ENCODE data around the gene WDR75.

WDR75 gene

DNA sequence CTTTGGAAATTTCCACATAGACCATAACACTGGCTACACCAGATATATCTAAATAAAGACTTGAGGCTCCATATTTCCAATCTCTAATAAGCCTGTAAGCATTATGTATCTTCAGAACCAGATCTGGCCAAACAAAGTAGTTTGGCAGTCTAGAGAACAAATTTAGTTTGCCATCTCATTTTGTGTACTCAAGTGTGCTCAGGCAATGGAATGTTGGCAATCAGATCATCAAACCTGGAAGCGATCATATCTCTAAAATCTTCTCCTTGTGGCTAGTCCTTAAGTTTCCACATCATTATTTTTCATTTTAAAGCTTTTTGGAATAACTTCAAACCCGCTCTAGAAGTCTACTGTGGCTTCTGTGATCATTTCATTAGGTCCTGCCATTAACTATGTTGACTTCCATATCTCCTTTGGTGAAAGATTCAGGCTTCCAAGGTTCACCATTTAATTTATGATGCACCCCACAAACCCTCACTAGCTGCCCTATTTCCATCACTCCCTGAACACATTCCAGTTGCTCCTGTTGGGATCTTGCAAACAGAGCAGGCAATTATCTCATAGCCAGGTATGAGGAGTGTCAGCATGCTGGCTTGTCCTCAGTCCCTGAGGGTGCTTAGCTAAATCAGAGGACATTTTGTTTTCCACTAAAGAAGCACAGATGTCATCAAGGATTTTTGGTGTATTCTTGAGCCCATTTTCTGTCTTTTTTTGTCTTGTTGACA is 46.2 kb downstream of the WDR75 start:
- intact Hi-C loops (cut with DNase I) = no loop called here
- no peak for DNase-seq

DNA sequence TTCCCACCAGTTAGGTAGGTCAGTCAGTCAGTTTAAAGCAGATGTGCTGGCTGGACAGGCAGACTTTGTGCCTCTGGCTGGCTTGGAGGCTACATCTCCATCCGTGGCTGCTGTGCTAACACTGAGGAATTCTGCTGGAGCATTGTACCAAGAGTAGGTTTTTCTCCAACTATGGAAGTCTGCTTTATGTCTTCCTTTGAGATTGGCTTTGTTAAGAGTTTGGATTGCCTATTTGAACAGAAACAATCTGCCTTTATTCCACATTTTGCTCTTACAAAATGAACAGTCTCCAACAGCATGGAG is 46.7 kb downstream of the WDR75 start:
- DNase-seq = no peak
- intact Hi-C loops (cut with DNase I) = no loop called here

DNA sequence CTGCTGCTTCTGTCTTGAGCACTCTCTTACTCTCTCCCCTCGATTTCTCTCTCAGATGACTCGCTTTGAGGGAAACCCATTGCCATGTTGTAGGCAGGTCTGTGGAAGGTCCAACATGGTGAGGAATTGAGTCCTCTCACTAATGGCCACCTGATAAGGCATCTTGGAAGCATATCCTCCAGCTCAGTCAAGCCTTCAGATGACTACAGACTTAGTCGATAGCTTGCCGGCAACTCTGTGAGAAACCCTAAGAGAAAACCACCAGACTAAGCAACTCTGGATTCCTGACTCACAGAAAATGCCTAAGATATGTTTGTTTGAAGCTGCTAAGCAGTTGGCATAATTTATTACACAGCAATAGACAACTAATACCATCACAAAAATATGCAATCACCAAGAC is 51.2 kb downstream of the WDR75 start:
- intact Hi-C loops (cut with DNase I) = no loop called here
- DNase-seq = no peak

DNA sequence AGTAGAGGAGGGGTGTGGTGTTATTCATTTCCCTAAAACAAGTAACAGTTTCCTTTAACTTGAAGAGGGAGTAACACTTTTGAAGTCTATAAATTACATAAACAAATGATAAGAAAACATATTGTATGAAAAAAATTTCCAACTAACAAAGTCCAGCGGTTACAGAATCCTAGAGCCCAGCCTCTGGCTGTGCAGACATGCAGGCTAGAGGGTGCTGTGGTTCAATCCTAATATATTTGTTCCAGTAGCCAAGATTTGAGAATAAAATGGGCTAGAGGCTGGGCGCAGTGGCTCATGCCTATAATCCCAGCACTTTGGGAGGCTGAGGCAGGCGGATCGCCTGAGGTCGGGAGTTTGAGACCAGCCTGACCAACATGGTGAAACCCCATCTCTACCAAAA is 56.9 kb downstream of the WDR75 start:
- no peak for DNase-seq
- intact Hi-C loops (cut with DNase I) = no loop called here

DNA sequence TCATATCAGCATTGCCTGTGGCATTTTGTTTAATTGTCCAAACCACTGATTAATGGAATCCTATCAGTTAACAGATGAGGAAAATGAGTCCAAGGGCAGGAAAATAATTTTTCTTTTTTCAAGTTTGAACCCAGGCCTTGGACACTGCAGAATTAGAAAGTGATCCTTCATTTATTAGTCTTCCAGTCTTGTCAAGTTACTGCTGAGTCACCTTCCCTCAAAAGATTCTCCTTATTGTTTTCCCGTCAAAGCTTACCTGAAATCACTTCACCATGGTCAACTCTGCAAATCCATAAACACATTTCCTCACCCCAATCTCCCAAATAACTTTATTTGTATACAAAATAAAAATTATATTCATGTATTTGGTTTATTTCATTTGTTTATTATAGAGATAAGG is 57.9 kb downstream of the WDR75 start:
- no peak for DNase-seq
- intact Hi-C loops (cut with DNase I) = no loop called here

DNA sequence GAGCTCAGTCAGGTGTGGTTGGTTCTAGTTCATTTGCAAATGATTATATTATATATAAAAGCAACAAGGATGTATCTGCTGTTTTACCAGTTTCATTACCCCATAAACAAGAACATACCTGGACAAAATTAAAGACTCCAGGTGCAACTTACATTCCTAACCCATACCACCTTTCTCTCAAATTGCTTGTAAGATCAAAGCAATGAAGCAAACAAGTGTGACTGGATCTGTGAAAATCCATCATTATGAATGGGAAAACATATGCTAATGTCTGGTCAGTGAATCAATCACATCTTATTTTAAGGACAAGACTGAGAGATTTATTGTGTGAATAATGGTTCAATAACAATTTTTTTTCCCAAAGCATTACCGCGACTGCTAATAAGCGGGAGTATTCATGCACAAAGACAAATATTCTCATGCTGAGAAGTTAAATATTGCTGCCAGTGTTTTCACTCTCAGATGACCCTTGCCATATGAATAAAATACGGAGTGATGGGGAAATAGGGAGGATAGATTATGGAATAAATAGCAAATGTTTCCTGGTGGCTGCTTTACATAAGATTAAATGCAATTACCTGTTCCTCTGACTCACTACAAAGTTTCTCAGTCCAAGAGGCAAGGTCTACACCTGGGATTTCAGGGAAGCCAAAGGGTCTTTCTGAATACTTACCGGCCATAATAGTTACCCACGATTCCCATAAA is 59.3 kb downstream of the WDR75 start:
- no peak for DNase-seq
- intact Hi-C loops (cut with DNase I) = no loop called here

DNA sequence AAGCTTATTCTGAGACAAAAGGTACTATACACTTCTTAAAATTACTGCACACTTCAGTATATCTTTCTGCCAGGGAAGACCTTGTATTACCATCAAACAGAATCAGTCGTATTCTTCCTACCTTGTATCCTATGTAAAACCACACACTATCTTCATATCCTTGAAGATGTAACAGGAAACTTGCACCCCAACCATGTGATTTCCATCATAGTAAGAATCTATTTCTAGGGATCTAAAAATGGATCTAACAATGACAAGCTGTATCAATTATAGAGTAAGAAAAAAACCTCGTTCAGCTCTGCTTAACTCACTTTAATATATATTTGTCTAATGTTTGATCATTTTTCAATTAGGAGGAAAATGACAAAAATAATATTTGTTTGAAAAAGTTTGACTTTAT is 60.2 kb downstream of the WDR75 start:
- intact Hi-C loops (cut with DNase I) = no loop called here
- no peak for DNase-seq

DNA sequence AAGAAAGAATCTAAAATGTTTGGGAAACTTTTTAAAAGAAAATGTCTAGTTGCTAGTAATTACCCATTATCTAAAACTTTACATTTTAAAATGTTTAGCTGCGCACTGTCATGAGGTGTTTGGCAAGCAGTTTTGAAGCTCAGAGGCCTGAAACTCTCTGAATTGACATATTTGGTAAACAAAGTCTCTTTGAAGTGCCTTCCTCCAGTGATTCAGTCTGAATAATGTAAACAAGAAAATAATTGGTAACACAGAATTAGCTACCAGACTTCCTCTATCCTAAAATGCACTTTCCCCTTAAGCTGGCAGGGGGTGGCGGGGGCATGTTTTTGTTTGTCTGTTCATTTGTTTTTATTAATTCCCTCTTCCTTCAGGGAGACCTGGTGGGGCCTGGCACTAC is 61.4 kb downstream of the WDR75 start:
- intact Hi-C loops (cut with DNase I) = no loop called here
- DNase-seq = no peak

DNA sequence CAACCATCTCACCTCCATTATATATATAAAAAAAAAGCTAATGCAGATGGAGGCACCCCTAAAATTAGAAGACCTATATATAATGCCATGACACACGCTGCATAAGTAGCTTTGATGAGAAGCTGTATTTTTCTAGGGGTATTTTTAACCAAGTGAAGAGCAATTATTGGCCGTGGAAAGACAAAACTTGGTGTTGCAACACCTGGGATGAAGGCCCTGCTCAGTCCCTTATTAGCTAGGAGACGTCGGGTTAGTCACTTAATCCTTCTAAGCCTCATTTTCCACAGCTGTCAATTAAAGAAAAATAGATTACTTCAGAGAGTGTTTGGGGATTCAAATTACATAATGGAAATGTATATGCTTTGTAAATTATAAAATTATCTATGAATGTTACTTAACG is 63.0 kb downstream of the WDR75 start:
- intact Hi-C loops (cut with DNase I) = no loop called here
- DNase-seq = no peak

DNA sequence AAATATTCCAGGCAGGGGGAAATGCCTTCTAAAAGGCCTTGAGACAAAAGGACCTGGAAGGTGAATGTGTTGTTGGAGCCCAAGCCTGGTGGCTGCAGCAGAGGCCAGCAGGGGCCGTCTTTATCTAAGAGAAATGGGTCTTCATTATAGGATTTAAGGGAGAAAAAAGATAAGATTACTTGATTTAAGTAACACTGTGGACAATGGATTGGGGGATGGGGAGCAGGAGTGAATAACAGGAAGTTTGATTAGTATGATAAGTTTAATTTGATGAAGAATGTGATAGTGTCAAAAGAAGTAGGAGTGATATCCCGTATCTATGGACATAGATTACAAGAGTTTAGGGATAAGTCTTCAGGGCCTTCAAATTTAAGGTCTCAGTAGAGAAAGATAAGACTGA is 64.2 kb downstream of the WDR75 start:
- intact Hi-C loops (cut with DNase I) = no loop called here
- DNase-seq = no peak

DNA sequence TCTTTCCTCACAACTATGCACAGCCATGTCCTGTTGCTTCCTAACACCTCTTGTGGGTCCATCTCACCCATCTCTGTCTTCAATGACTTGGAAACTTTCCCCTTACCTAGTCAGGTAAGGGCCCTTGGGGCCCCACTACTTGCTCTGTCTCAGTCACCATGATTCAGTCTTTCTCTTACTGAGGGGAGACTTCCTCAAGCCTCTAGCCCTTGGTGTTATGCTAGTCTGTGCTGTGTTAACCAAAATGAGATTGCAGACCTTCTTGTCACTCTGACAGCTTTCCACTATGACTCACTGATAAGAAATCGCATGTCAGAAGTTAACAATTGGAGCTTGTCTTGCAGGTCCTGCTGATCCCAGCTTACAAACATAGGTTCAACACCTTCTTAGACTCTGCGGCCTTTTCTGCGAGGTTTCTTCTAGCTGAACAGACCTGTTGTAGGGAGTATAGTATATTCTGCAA is 65.3 kb downstream of the WDR75 start:
- intact Hi-C loops (cut with DNase I) = no loop called here
- no peak for DNase-seq

DNA sequence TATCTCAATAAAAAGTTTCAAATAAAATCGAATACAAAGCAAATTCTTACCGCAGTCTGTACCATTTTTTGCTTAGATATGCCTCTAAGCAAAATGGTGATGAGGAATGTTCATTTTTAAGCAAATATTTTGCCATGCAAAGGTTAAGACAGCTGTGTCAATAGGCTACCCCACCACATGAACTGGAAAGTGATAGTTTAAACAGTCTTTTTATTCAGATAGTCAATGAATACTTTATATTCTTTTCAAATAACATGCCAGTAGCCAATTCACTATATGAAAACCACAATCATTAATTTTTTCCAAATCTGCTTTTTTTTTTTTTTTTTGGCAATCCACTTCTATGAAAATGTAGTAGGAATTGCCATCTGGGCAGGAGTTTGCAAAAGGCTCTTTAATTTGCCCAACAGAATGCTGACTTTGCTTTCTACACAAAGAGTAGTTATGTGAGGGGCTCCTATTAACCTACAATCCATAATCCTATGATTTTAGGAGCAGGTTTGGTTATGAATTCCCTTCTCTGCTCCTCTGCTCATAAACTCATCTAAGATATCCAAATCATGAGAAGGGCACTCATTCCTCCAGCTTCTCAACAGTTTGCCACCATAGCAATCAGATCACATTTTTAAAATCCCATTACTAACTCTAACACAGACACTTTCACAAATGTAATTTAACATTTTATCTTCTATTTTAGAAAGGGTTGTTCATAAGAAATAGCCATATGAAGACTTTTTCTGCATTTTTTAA is 70.1 kb downstream of the WDR75 start:
- DNase-seq = no peak
- intact Hi-C loops (cut with DNase I) = no loop called here

DNA sequence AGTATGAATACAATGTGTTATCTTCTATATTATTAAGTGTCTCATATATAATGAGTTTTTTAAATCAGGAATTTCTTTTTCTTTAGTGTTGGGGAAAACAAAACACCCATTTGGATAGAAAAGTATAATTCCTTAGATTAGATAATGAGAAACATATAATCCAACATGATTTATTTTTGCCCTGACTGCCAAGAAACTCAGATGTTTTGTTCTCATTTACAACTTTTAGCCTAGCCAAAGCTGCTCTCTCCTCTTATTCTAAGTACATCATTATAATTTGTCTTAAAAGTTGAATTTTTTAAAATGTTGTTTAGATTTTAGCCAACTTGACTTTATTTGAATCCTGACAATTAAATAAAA is 70.7 kb downstream of the WDR75 start:
- intact Hi-C loops (cut with DNase I) = no loop called here
- no peak for DNase-seq

DNA sequence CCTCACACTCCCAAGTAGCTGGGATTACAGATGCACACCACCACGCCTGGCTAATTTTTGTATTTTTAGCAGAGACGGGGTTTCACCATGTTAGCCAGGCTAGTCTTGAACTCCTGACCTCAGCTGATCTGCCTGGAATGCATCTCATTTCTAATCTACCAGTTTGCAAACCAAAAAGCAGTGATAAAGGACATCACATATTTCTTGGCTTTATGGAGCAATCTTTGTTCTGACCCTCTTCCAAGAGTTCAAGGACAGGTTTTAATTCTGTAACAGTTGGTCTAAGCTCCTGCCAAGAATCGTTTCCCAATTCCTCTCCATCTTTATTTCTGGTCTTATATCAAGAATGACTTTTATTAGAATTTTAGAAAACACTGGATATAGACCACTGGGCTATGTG is 71.6 kb downstream of the WDR75 start:
- intact Hi-C loops (cut with DNase I) = no loop called here
- DNase-seq = no peak

DNA sequence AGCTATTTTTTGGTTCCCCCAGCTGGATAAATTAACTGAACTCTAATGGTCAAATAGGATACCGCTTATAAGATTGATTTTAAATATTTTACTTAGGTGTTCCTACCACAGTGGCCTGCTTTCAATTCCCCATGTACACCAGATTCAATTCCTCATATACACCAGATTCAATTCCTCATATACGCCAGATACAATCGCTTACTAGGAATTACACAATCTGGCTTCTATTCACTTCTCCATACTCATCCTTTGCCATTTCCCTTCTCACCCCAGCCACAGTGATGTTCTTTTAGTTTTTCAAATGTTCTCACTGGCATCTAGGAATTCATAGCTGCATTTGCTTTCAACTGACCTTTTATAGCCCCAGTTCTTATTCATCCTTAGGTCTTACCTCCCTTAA is 72.8 kb downstream of the WDR75 start:
- intact Hi-C loops (cut with DNase I) = no loop called here
- no peak for DNase-seq

DNA sequence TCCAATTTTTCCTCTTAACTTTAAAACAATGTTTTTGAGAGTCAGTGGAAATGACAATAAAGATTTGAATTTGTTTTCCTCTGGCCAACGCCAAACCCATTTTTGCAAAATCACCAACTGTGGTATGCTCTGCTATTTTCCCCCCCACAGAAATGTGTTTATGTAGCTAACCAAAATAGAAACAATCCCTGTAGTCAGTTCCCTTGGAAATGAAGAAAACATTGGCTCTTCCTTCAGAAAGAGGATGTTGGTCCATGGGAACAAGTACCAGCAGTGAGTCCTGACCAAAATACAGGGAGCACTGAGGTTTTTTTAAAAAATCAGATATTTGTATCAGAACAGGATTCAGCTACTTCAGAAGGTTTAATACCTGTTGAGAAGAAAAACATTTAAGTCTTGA is 74.0 kb downstream of the WDR75 start:
- DNase-seq = no peak
- intact Hi-C loops (cut with DNase I) = no loop called here

DNA sequence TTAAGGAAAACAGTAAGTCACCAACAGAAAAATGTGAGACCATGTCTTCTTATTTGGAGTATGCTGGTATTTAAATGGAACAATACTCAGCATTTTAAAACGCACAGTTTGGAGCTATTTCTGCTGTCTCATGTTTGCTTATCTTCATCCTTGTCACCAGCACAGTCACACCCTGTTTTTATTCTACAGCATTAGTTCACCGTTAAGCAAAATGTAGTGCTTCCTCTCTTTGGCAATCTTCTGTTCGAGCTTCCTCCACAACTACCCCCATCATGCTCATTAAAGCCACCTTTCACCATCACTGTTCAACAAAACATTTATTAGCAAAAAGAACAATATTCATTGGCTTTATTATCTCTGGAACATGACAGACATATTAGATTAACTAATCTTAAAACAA is 75.3 kb downstream of the WDR75 start:
- intact Hi-C loops (cut with DNase I) = no loop called here
- no peak for DNase-seq

DNA sequence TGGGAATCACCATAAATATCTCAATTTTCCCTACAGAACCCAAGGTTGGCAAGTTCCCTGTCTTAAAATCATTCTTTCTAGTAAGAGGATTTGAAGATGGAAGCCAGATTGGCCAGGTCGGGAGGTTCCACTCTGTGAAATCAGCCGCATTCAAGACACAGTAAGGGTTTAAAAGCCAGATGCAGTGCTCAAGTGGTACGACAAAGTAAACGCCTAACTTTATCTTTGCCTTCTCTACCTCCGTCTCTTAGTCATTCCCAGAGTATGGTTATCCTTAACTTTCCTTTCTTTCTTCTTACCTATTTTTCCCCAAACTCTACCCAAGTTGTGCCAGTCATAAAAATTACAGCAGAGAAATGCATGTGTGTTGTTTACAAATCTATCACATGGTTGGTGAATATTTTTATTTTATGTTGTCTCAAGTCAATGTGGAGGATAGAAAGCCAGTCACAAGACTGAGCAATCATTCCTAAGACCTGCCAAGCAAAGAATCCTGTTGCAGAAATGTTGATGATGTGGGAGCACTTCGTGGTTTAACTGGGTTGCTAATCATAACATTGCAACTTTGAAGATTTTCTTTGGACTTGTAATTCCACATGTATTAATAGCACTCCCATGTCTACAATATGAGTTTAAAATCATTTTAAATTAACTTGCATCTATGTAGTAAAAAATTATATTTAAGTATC is 76.7 kb downstream of the WDR75 start:
- no peak for DNase-seq
- intact Hi-C loops (cut with DNase I) = no loop called here

DNA sequence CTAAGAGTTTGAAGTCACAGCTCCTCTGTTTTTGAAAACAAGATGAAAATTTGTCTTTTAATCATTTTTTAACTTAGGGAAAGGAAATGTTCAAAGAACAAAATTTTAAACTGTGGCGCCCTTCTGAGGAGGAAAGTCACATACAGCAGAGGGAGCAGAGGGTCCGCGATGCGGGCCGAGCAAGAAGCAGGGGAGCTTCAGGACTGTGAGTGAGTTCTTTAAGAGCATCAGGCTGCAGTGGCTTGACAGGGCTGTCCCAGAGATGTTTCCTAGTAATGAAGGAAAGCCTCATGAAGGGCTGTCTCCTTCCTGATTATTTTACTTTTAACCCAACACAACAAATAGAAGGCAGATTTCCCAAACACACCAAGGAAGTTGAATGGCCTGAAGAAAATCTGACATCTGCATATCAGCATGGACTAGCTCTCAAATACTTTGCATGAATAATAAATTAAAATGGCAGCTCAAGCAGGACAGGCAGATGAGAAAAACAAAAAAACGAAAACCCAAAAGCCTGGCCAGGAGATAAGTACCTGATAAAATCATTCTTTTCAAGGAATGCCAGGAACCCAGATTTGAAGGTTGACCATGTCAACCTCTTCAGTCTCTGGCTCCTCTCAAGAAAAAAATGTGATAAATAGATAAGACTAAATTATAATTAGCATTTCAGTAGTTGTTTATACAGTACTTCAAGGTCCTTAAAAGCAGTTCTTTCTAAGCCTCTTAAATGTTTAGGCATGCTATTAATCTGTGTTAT is 78.5 kb downstream of the WDR75 start:
- intact Hi-C loops (cut with DNase I) = no loop called here
- no peak for DNase-seq

DNA sequence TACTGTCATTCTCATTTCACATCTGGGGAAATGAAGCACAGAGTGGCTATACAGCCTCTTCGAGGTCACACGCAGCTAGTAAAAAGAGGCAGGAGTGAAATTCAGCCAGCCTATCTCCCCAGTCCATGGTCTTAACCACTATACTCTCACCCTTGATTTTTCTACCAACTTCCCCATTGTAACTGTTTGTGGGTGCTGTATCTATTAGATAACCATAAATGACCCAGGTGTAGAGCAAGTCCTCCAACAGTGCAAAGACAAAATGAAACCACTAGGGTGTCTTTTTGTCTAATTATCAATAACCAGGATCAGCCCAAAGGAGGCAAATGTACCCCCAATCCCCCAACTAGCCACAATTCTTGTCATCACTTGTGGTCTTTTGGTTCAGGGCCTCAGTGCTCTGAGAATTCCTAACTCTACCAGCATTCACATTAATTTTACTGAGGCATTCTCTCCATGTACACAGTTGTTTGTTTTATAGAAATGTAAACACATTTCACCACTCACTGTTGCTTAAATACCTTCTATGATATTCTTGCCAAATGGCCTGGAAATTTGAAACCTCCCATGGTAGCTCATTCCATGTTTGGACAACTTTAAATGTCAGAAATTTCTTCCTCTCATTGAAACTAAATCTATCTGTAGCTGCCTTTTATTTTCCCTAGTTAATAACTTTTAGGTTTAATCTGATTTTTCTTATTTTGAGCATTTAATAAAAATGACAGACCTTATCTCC is 80.6 kb downstream of the WDR75 start:
- DNase-seq = no peak
- intact Hi-C loops (cut with DNase I) = no loop called here
